Inflammatory macrophage treated with lipopolysaccharide for 1 hour (primary cell): ENCODE measurements around the gene DCAF6.

Experiments used
- DNase-seq, 2 donors: peaks; one replicate each; pipeline ENCODE4 v3.0.0-alpha.2; 2020 to 2022

The DCAF6 gene

GRCh38 chr1:168110896-168111545 is 174.5 kb downstream of the DCAF6 start:
- peak; percentile 73 to 79 for DNase-seq

GRCh38 chr1:168112673-168113305 is 176.3 kb downstream of the DCAF6 start:
- peak; percentile 19 to 48 for DNase-seq

- no peak for DNase-seq
Observed at GRCh38 chr1:168114845-168115244, 178.4 kb downstream of the DCAF6 start.

GRCh38 chr1:168116327-168116799 is 179.9 kb downstream of the DCAF6 start:
- DNase-seq: no peak

GRCh38 chr1:168119750-168120149 is 183.3 kb downstream of the DCAF6 start:
- DNase-seq: no peak

GRCh38 chr1:168121401-168122011 is 185.0 kb downstream of the DCAF6 start:
- no peak for DNase-seq

- DNase-seq: no peak
Observed at GRCh38 chr1:168125051-168125450, 188.6 kb downstream of the DCAF6 start.
